HUES48 (cell line): ENCODE results near the gene MEF2C.

ENCODE experiments used
- H3K27ac ChIP-seq: one replicate; pipeline ENCODE4 v1.7.0; 2013; ENCODE audit warnings: low read depth, low read length, inconsistent platforms
- H3K27me3 ChIP-seq: 2 replicates; pipeline ENCODE4 v1.6.1; 2013; ENCODE audit warnings: mild to moderate bottlenecking, low read length; ENCODE audit not compliant: control insufficient read depth, insufficient read depth
- H3K36me3 ChIP-seq: 2 replicates; pipeline ENCODE4 v1.6.1; 2013; ENCODE audit warnings: low read length; ENCODE audit not compliant: control insufficient read depth, insufficient read depth
- H3K4me1 ChIP-seq: 2 replicates; pipeline ENCODE4 v1.6.1; 2013; ENCODE audit warnings: mild to moderate bottlenecking, low read length; ENCODE audit not compliant: control insufficient read depth, insufficient read depth
- H3K4me3 ChIP-seq: 2 replicates; pipeline ENCODE4 v1.5.1; 2013; ENCODE audit warnings: mild to moderate bottlenecking, low read depth, low read length
- H3K9ac ChIP-seq: 2 replicates; pipeline ENCODE4 v1.6.1; 2013; ENCODE audit warnings: mild to moderate bottlenecking, low read depth, low read length, moderate library complexity
- H3K9me3 ChIP-seq: 2 replicates; pipeline ENCODE4 v1.6.1; 2013; ENCODE audit warnings: low read length; ENCODE audit not compliant: control insufficient read depth, insufficient read depth

The MEF2C gene

GRCh38 chr5:88827997-88828396 lies 55.0 kb downstream of the MEF2C start:
- Histone ChIP-seq H3K9ac (no peak overlapping the region), H3K36me3 (no peaks in the 10 kb centered on the region), H3K9me3 (no peaks in the 10 kb centered on the region), H3K27ac (no peak overlapping the region), H3K27me3 (no peaks in the 10 kb centered on the region), H3K4me1 (peaks cover 15% of the 10 kb centered on the region; the same call in 1 of the 2 replicates), H3K4me3 (no peak overlapping the region)

- Histone ChIP-seq H3K9me3 (no peaks in the 10 kb centered on the region), H3K27me3 (no peaks in the 10 kb centered on the region), H3K9ac (no peak overlapping the region), H3K4me3 (no peak overlapping the region), H3K36me3 (no peaks in the 10 kb centered on the region), H3K4me1 (peaks cover 20% of the 10 kb centered on the region; the same call in 1 of the 2 replicates), H3K27ac (peak overlapping the region; percentile 16)
Observed at GRCh38 chr5:88826646-88827585, 56.1 kb downstream of the MEF2C start.

DNA sequence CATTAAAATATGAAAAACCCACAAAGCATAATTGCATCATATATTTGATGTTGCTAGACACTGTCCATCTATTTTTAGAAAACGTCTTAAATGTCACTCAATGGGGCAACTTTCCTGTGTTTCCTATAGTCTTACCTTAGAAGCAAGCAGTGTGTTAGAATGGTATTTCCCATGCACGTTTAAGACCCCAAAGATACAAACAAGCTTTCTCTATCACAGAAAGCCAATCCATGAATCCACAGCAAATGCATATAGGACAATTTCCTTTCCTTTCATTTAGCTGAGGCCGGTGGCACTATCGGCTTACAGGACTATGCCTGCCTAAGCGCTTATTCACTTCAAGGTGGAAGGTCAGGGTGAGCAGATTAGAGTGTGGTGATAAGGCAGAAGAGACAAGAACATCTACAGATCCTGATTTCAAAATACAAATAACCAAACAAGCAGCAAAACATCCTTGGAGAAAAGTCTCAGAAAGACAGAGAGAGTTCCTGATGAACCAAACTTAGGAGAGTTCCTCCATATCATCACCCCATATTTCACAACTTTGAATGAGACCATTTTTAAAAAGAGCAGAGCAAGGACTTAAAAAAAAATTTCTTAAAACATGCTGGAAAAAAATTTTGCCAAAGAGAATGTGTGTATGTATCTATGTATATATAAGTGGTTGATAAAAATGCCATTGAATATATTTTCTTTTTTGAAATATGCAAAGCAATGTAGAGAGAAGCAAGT lies 57.2 kb downstream of the MEF2C start:
- H3K4me1 ChIP-seq, result peaks cover 20% of the 10 kb centered on the region; the same call in 1 of the 2 replicates
- H3K27ac ChIP-seq, result no peak overlapping the region
- H3K9me3 ChIP-seq, result no peaks in the 10 kb centered on the region
- H3K4me3 ChIP-seq, result no peak overlapping the region
- no peaks in the 10 kb centered on the region for H3K36me3 ChIP-seq
- H3K9ac ChIP-seq, result no peak overlapping the region
- H3K27me3 ChIP-seq, result no peaks in the 10 kb centered on the region

DNA sequence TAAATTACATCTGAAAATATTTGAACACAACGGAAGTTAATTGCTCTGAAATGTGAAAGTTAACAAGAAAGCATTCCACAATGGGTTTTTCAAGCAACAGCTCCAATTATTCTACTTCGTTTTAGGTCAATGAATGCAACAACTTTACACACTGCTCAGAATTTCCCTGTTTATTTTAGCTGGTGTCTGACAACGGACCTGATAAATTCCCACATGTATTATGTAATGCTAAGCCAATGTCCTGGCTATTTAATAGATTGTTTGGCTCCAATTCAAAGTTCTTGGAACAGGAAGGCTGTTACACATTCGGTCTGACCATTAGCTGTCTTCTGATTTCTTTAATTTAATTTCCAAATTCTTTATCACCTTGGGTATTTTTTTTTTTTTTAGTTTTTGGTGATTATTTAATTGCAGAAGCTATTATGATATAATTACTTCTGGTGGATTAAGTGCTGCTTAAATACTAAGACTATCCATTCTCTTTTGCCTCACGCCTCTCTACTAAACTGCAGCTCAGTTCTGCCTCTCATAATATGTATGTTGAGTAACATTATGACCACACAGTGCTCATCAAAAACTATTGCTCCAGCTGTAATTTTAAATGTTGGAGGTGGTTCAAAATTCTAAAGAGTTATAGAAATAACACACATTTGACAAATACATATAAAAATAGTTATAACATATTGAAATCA lies 57.9 kb downstream of the MEF2C start:
- no peak overlapping the region for H3K27ac ChIP-seq
- H3K9ac ChIP-seq, result no peak overlapping the region
- H3K36me3 ChIP-seq, result no peaks in the 10 kb centered on the region
- H3K9me3 ChIP-seq, result no peaks in the 10 kb centered on the region
- H3K27me3 ChIP-seq, result no peaks in the 10 kb centered on the region
- H3K4me3 ChIP-seq, result no peak overlapping the region
- peaks cover 20% of the 10 kb centered on the region; the same call in 1 of the 2 replicates for H3K4me1 ChIP-seq

GRCh38 chr5:88824141-88824540 lies 58.8 kb downstream of the MEF2C start:
- no peaks in the 10 kb centered on the region for H3K36me3 ChIP-seq
- H3K4me1 ChIP-seq, result peaks cover 20% of the 10 kb centered on the region; the same call in 1 of the 2 replicates
- H3K27me3 ChIP-seq, result no peaks in the 10 kb centered on the region
- H3K4me3 ChIP-seq, result no peak overlapping the region
- no peaks in the 10 kb centered on the region for H3K9me3 ChIP-seq
- H3K9ac ChIP-seq, result no peak overlapping the region
- no peak overlapping the region for H3K27ac ChIP-seq

GRCh38 chr5:88823201-88823600 lies 59.8 kb downstream of the MEF2C start:
- Histone ChIP-seq H3K27me3 (no peaks in the 10 kb centered on the region), H3K27ac (no peak overlapping the region), H3K9me3 (no peaks in the 10 kb centered on the region), H3K9ac (no peak overlapping the region), H3K4me1 (peaks cover 20% of the 10 kb centered on the region; the same call in 1 of the 2 replicates), H3K4me3 (no peak overlapping the region), H3K36me3 (no peaks in the 10 kb centered on the region)

- H3K27ac ChIP-seq, result no peak overlapping the region
Observed at GRCh38 chr5:88821161-88821560, 61.8 kb downstream of the MEF2C start.

DNA sequence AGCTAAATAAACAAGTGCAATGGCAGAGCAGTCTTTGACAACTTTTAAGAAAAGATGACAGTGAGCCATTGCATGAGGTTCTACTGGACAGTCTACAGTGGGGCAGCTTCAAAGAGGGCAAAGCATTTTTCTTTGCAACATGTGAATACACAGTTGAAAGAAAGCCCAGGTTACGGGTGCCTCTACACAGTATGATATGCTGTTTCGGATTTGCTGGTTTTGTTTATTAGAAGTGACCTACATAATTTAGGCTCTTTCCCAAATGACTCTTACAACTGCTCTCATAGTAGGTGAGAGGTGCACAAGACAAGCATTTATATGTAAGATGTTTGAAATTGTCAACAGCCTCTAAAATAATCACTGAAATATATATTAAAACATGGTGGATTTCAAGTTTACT lies 62.4 kb downstream of the MEF2C start:
- no peaks in the 10 kb centered on the region for H3K36me3 ChIP-seq
- no peak overlapping the region for H3K9ac ChIP-seq
- H3K27me3 ChIP-seq, result no peaks in the 10 kb centered on the region
- peaks cover 15% of the 10 kb centered on the region; the same call in 1 of the 2 replicates for H3K4me1 ChIP-seq
- no peak overlapping the region for H3K4me3 ChIP-seq
- H3K27ac ChIP-seq, result no peak overlapping the region
- H3K9me3 ChIP-seq, result no peaks in the 10 kb centered on the region

More at GRCh38 chr5:88821161-88821560, 61.8 kb downstream of the MEF2C start:
- peaks cover 10% of the 10 kb centered on the region; the same call in 1 of the 2 replicates for H3K4me1 ChIP-seq
- H3K36me3 ChIP-seq, result no peaks in the 10 kb centered on the region
- no peaks in the 10 kb centered on the region for H3K9me3 ChIP-seq
- no peak overlapping the region for H3K9ac ChIP-seq
- no peak overlapping the region for H3K4me3 ChIP-seq
- no peaks in the 10 kb centered on the region for H3K27me3 ChIP-seq

DNA sequence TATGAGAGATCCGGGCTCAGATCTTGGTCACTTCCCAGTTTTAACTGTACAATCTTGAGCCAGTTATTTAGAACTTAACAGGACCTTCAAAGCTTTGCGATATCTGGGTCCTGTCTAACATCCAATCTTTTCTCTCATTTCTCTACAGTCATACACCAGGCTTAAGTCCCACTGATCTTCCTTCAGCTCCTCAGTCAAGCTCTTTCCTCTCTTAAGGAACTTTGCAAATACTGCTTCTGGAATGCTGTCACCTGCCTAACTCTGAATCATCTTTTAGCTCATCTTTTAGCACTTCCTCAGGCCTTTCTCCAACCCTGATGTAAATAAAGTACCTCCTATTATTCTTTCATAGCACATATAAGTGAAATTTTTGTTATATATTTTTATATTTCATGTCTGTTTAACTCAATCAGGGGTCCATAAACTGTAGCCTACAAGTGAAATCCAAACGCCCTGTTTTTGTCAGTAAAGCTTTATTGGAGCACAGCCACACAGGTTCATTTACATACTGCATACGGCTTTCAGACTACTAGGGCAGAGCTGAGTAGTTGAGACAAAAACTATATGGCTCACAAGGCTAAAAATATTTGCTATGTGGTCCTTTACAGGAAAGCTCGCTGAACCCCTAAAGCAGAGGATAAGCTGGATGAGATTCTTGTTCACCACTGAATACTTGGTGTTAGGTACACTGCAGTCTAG lies 63.5 kb downstream of the MEF2C start:
- no peaks in the 10 kb centered on the region for H3K36me3 ChIP-seq
- H3K9me3 ChIP-seq, result no peaks in the 10 kb centered on the region
- no peak overlapping the region for H3K4me3 ChIP-seq
- H3K27me3 ChIP-seq, result no peaks in the 10 kb centered on the region
- no peak overlapping the region for H3K9ac ChIP-seq
- peaks cover 26% of the 10 kb centered on the region for H3K4me1 ChIP-seq
- no peak overlapping the region for H3K27ac ChIP-seq

DNA sequence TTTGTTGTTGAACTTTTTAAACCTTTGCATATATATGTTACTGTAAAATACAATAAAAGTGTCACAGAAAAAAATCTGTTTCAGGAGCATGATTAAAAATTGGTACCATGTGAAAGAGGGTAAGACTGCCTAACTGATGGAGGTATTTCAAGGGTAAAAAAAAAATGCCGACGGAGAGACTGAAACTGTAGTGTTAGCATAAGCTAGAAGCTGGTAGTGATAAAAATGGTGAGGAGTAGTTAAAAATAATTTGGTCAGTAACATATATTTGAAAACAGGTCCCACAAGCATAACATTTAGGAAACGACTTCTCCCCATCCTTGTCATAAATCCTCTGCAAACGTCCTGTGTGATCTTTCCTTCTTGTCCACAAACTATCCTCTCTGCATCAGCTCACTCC lies 64.7 kb downstream of the MEF2C start:
- H3K36me3 ChIP-seq, result no peaks in the 10 kb centered on the region
- peaks cover 31% of the 10 kb centered on the region for H3K4me1 ChIP-seq
- no peaks in the 10 kb centered on the region for H3K9me3 ChIP-seq
- H3K4me3 ChIP-seq, result no peak overlapping the region
- no peaks in the 10 kb centered on the region for H3K27me3 ChIP-seq
- no peak overlapping the region for H3K27ac ChIP-seq
- no peak overlapping the region for H3K9ac ChIP-seq
